IMR-90 (cell line): ENCODE measurements around the gene ATP5ME. TPM values are rescaled to one million over a fixed set of nuclear protein-coding genes. Genes with fewer than 3 reads are reported as not detected.

ENCODE experiments used
- ATAC-seq: fragments of 200-7000 bp; cut with Tn5 transposase; 2 replicates; pipeline ENCODE4 v1.9.1; 2020; ENCODE audit warnings: low read depth, mild to moderate bottlenecking, moderate library complexity
- BruUV-seq: library from RNA; stranded (reverse); fragments of 400-500 nt; replicated peaks from 2 replicates; lab custom pipeline; 2021; lab: Mats Ljungman, UMichigan
- CTCF ChIA-PET: fragments of 300-600 bp; formaldehyde crosslinking; extraction: SDS; loops from one replicate; lab custom pipeline; 2021; ENCODE audit warnings: antibody characterized with exemption; lab: Yijun Ruan, JAX
- POLR2A ChIA-PET: fragments of 300-600 bp; sonication (Branson Sonifier 250); formaldehyde crosslinking; loops from one replicate; lab custom pipeline; 2022; ENCODE audit warnings: antibody characterized with exemption; ENCODE audit not compliant: unreplicated experiment; lab: Charles Lee
- DNase-seq: peaks from one replicate; pipeline ENCODE4 v3.0.0; 2013
- H2AFZ ChIP-seq: replicated peaks from 2 replicates; pipeline ENCODE3; 2013; ENCODE audit warnings: low read length, mild to moderate bottlenecking; ENCODE audit not compliant: poor library complexity
- H2AK5ac ChIP-seq: 2 replicates; pipeline ENCODE4 v1.6.1; 2013; ENCODE audit warnings: low read depth, low read length, inconsistent platforms
- H2AK9ac ChIP-seq: replicated peaks from 2 replicates; pipeline ENCODE3; 2013; ENCODE audit warnings: mild to moderate bottlenecking, low read depth, low read length, moderate library complexity; ENCODE audit not compliant: poor library complexity
- H2BK120ac ChIP-seq: 2 replicates; pipeline ENCODE4 v1.6.1; 2013; ENCODE audit warnings: low read depth, low read length, inconsistent platforms
- H2BK15ac ChIP-seq: 3 replicates; pipeline ENCODE4 v1.6.1; 2013; ENCODE audit warnings: low read depth, low read length, inconsistent platforms
- H2BK20ac ChIP-seq: 2 replicates; pipeline ENCODE4 v1.6.1; 2013; ENCODE audit warnings: low read depth, mild to moderate bottlenecking, inconsistent platforms, low read length, moderate library complexity
- H2BK5ac ChIP-seq: 2 replicates; pipeline ENCODE4 v1.6.1; 2013; ENCODE audit warnings: mild to moderate bottlenecking, low read depth, low read length, inconsistent platforms; ENCODE audit not compliant: poor library complexity, severe bottlenecking
- H3K14ac ChIP-seq: replicated peaks from 2 replicates; pipeline ENCODE4 v1.6.1; 2013; ENCODE audit warnings: low read depth, low read length, inconsistent platforms
- H3K18ac ChIP-seq: 2 replicates; pipeline ENCODE4 v1.6.1; 2013; ENCODE audit warnings: low read depth, low read length, control low read depth
- H3K23ac ChIP-seq: 2 replicates; pipeline ENCODE4 v1.6.1; 2013; ENCODE audit warnings: low read depth, low read length, inconsistent platforms
- H3K27ac ChIP-seq: 2 replicates; pipeline ENCODE4 v1.5.1; 2013; ENCODE audit warnings: mild to moderate bottlenecking, control low read depth, low read length; ENCODE audit not compliant: insufficient read depth
- H3K27me3 ChIP-seq: 2 replicates; pipeline ENCODE4 v1.6.1; 2013; ENCODE audit warnings: low read length; ENCODE audit not compliant: control insufficient read depth, insufficient read depth
- H3K36me3 ChIP-seq: 2 replicates; pipeline ENCODE4 v1.6.1; 2013; ENCODE audit warnings: low read length, mixed read lengths; ENCODE audit not compliant: control insufficient read depth, insufficient read depth
- H3K4ac ChIP-seq: 2 replicates; pipeline ENCODE4 v1.6.1; 2013; ENCODE audit warnings: low read depth, low read length, inconsistent platforms
- H3K4me1 ChIP-seq: 2 replicates; pipeline ENCODE4 v1.6.1; 2013; ENCODE audit warnings: low read length, mixed read lengths; ENCODE audit not compliant: control insufficient read depth, insufficient read depth
- H3K4me2 ChIP-seq: 2 replicates; pipeline ENCODE4 v1.6.1; 2013; ENCODE audit warnings: low read depth, mild to moderate bottlenecking, control low read depth, low read length, moderate library complexity
- H3K4me3 ChIP-seq: 2 replicates; pipeline ENCODE4 v1.5.1; 2013; ENCODE audit warnings: low read depth, mild to moderate bottlenecking, control low read depth, low read length, moderate library complexity; ENCODE audit not compliant: insufficient read depth
- H3K56ac ChIP-seq: 2 replicates; pipeline ENCODE4 v1.6.1; 2013; ENCODE audit warnings: low read length, inconsistent platforms; ENCODE audit not compliant: insufficient read depth; ENCODE audit errors: extremely low read depth
- H3K79me1 ChIP-seq, 2 experiments: 2 replicates each; pipeline ENCODE4 v1.6.1; 2013; ENCODE audit warnings: low read length in 2 of 2, inconsistent platforms in 1 of 2, low read depth in 1 of 2
- H3K9ac ChIP-seq: 2 replicates; pipeline ENCODE4 v1.6.1; 2013; ENCODE audit warnings: low read depth, low read length, control low read depth
- H3K9me1 ChIP-seq: 2 replicates; pipeline ENCODE4 v1.6.1; 2013; ENCODE audit warnings: low read length, inconsistent platforms; ENCODE audit not compliant: insufficient read depth
- H3K9me3 ChIP-seq: 2 replicates; pipeline ENCODE4 v1.6.1; 2013; ENCODE audit warnings: low read length; ENCODE audit not compliant: control insufficient read depth, insufficient read depth
- H4K20me1 ChIP-seq: 2 replicates; pipeline ENCODE4 v1.6.1; 2013; ENCODE audit warnings: low read length, inconsistent platforms; ENCODE audit not compliant: insufficient read depth
- H4K5ac ChIP-seq: 2 replicates; pipeline ENCODE4 v1.6.1; 2013; ENCODE audit warnings: mild to moderate bottlenecking, low read depth, low read length, control low read depth
- H4K8ac ChIP-seq, 2 experiments: 2 replicates each; pipeline ENCODE4 v1.6.1; 2013; ENCODE audit warnings: low read depth in 2 of 2, low read length in 2 of 2, control low read depth in 1 of 2, inconsistent platforms in 1 of 2
- H4K91ac ChIP-seq: 2 replicates; pipeline ENCODE4 v1.6.1; 2013; ENCODE audit warnings: low read depth, low read length, inconsistent platforms; ENCODE audit not compliant: insufficient read depth
- CEBPB ChIP-seq: IDR thresholded peaks from 2 replicates; pipeline ENCODE4 v1.6.1; 2012; ENCODE audit warnings: low read depth, low read length, improper control_type of control experiment
- MAZ ChIP-seq: IDR thresholded peaks from 2 replicates; pipeline ENCODE4 v1.6.1; 2012; ENCODE audit warnings: low read depth, mild to moderate bottlenecking, low read length, improper control_type of control experiment, moderate library complexity, borderline replicate concordance
- NFE2L2 ChIP-seq: fragments of 150-350 bp; IDR thresholded peaks from 2 replicates; pipeline ENCODE4 v1.6.1; 2016; ENCODE audit warnings: low read depth, mild to moderate bottlenecking, low read length
- RAD21 ChIP-seq: IDR thresholded peaks from 2 replicates; pipeline ENCODE4 v1.6.1; 2012; ENCODE audit warnings: low read length, improper control_type of control experiment
- SMC3 ChIP-seq: fragments of 150-350 bp; IDR thresholded peaks from 2 replicates; pipeline ENCODE4 v1.6.1; 2016; ENCODE audit warnings: low read depth, mild to moderate bottlenecking, antibody characterized with exemption, low read length, moderate library complexity
- WGBS, 2 experiments: methylation state at CpG; one replicate each; pipeline versions ENCODE4 v1.1.5 to v1.1.7; 2013; ENCODE audit warnings: missing lambda C conversion rate in 2 of 2; ENCODE audit not compliant: insufficient read length in 1 of 2; ENCODE audit errors: extremely low coverage in 2 of 2; 5-methylcytosine and 5-hydroxymethylcytosine counted together
- dilution Hi-C: fragments of 300-500 bp; cut with HindIII; formaldehyde crosslinking; loops from one replicate; pipeline ENCODE4 v1.14.3; 2018; ENCODE audit warnings: low sequenced_read_pairs; ENCODE audit not compliant: unreplicated experiment
- in situ Hi-C: fragments of 300-500 bp; cut with MboI; formaldehyde crosslinking; loops from 3 replicates; pipeline ENCODE4 v1.14.3; 2019; ENCODE audit warnings: low sequenced_read_pairs, inconsistent platforms, mixed read lengths
- intact Hi-C: fragments of 100-400 bp; cut with micrococcal nuclease; formaldehyde crosslinking; loops from 2 replicates; pipeline ENCODE4 v1.10.0; 2022
- polyA plus RNA-seq, 3 experiments: library from polyadenylated mRNA; depleted of rRNA; stranded (reverse); fragments of >200 nt; gene quantifications; 2 replicates each; pipeline ENCODE4 v1.2.3, GENCODE V29; 2012; ENCODE audit warnings: low replicate concordance in 1 of 3
- total RNA-seq: library from RNA; depleted of rRNA; stranded (reverse); fragments of >200 nt; gene quantifications from 2 replicates; pipeline ENCODE4 v1.2.3, GENCODE V29; 2012

ATP5ME gene
- total and polyA plus RNA-seq, 2 of the 4 experiments (the other 2 are of a cell fraction), result 39.3 to 603 TPM

- Histone ChIP-seq H3K79me1 (peaks cover 17 to 27% of the 10 kb centered on the region in 2 experiments; a peak in 3 of 4 replicates), H2BK20ac (no peak overlapping the region), H2BK120ac (no peak overlapping the region), H2BK15ac (no peak overlapping the region), H3K56ac (no peak overlapping the region), H2AK5ac (no peak overlapping the region), H2AFZ (peak overlapping the region; percentile 18), H3K4ac (no peak overlapping the region), H2AK9ac (no peak overlapping the region), H3K9me1 (peaks cover 4% of the 10 kb centered on the region; the same call in 1 of the 2 replicates), H3K14ac (no peak overlapping the region), H4K5ac (no peak overlapping the region), H3K4me2 (no peak overlapping the region), H4K91ac (no peak overlapping the region), H3K9me3 (no peaks in the 10 kb centered on the region), H2BK5ac (no peak overlapping the region), H3K36me3 (peaks cover 9% of the 10 kb centered on the region; the same call in 1 of the 2 replicates), H4K8ac (no peak overlapping the region), H3K4me3 (no peak overlapping the region), H3K27me3 (no peaks in the 10 kb centered on the region), H3K9ac (no peak overlapping the region), H4K20me1 (no peaks in the 10 kb centered on the region), H3K23ac (no peak overlapping the region), H3K27ac (no peak overlapping the region), H3K4me1 (peaks cover 12% of the 10 kb centered on the region), H3K18ac (no peak overlapping the region)
- TF ChIP-seq CEBPB (no peak), RAD21 (no peak), NFE2L2 (no peak), SMC3 (no peak), MAZ (no peak)
- ATAC-seq (no peak), DNase-seq (no peak)
- 81% methylated on average over 4 of the region's 8 CpGs; no CpG with 5 or more reads in 1 of the 2 experiments for WGBS, 2 experiments
- intact Hi-C loops (loop anchor here (10.0 kb wide), 1 partner anchor 342 kb away; the partner anchor contains the start of gene ZNF141), dilution Hi-C loops (no loop called here), in situ Hi-C loops (no loop called here)
- POLR2A ChIA-PET, result no interaction called here
- no TSS peak for BruUV-seq
- CTCF ChIA-PET, result no interaction called here
Measured at GRCh38 chr4:676871-677235, 2.8 kb upstream of the ATP5ME start.
